ENCODE measurements around the gene FAM83C. TPM values are rescaled to one million over a fixed set of nuclear protein-coding genes. Genes with fewer than 3 reads are reported as not detected.

FAM83C gene
- total RNA-seq, 2 experiments from 2014 or later = not detected

DNA sequence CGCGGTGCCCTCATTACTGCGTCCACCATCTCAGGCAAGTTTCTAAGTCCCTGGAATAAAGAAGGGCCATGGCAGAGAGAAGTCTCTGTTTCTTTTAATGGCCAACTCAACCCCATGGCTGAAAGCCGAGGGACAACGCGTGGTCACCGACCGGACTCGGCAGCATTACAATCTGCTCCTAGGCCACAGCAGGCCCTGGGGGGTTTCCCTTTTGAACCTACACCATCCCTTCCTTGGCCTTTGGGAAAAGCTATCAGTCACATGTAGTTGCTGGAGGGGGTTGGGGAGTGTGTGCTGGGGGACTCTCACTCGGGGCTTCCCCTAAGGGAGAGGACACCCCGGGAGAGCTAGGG lies 11.1 kb upstream of the FAM83C start:
- H3K27me3 Mint-ChIP-seq = no peaks in the 10 kb centered on the region
- ATAC-seq (ENCODE audit: poor library complexity) (no peak), DNase-seq (no peak)
- intact Hi-C loops (cut with DNase I, micrococcal nuclease) = loop anchor here (1.0 to 10.0 kb wide), 3 partner anchors 136 to 159 kb away; partner anchors contain the start of gene EDEM2 (in 1 of the 2)
- Histone ChIP-seq H3K27ac (ENCODE audit: low read depth in 1 of 2, low read length in 2 of 2) (no peak overlapping the region), H3K9me3 (ENCODE audit: control insufficient read depth in 1 of 2, insufficient read depth in 1 of 2, low read length in 2 of 2) (no peaks in the 10 kb centered on the region), H3K4me3 (ENCODE audit: low read length) (no peak overlapping the region), H3K27me3 (ENCODE audit: control insufficient read depth in 1 of 2, insufficient read depth in 2 of 2, low read length in 2 of 2) (no peaks in the 10 kb centered on the region), H3K36me3 (ENCODE audit: insufficient read depth, low read length) (peaks cover 10% of the 10 kb centered on the region), H3K4me1 (ENCODE audit: insufficient read depth, low read length) (peaks cover 17% of the 10 kb centered on the region)
- no peaks in the 10 kb centered on the region for H3K9me3 Mint-ChIP-seq
- CTCF ChIA-PET = interaction anchor here (0.6 to 1.6 kb wide), 19 partner anchors 10 to 938 kb away, joined by 3 to 12 read pairs (median 4); partner anchors contain the start of genes EDEM2, EIF6 and ERGIC3
- POLR2A ChIA-PET = interaction anchor here (1.0 kb wide), 1 partner anchor 19 kb away, joined by 3 read pairs; the partner anchor contains the start of gene EIF6
- H3K4me1 Mint-ChIP-seq (ENCODE audit: low read depth) = peaks cover 8% of the 10 kb centered on the region
- no peak overlapping the region for H3K4me3 Mint-ChIP-seq
- TF ChIP-seq, protein P1, sequence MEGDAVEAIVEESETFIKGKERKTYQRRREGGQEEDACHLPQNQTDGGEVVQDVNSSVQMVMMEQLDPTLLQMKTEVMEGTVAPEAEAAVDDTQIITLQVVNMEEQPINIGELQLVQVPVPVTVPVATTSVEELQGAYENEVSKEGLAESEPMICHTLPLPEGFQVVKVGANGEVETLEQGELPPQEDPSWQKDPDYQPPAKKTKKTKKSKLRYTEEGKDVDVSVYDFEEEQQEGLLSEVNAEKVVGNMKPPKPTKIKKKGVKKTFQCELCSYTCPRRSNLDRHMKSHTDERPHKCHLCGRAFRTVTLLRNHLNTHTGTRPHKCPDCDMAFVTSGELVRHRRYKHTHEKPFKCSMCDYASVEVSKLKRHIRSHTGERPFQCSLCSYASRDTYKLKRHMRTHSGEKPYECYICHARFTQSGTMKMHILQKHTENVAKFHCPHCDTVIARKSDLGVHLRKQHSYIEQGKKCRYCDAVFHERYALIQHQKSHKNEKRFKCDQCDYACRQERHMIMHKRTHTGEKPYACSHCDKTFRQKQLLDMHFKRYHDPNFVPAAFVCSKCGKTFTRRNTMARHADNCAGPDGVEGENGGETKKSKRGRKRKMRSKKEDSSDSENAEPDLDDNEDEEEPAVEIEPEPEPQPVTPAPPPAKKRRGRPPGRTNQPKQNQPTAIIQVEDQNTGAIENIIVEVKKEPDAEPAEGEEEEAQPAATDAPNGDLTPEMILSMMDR (IDR thresholded peaks at IDR 0.05) = no peak
- no peak overlapping the region for H3K27ac Mint-ChIP-seq
- peaks cover 5% of the 10 kb centered on the region for H3K36me3 Mint-ChIP-seq (ENCODE audit: low read depth)

DNA sequence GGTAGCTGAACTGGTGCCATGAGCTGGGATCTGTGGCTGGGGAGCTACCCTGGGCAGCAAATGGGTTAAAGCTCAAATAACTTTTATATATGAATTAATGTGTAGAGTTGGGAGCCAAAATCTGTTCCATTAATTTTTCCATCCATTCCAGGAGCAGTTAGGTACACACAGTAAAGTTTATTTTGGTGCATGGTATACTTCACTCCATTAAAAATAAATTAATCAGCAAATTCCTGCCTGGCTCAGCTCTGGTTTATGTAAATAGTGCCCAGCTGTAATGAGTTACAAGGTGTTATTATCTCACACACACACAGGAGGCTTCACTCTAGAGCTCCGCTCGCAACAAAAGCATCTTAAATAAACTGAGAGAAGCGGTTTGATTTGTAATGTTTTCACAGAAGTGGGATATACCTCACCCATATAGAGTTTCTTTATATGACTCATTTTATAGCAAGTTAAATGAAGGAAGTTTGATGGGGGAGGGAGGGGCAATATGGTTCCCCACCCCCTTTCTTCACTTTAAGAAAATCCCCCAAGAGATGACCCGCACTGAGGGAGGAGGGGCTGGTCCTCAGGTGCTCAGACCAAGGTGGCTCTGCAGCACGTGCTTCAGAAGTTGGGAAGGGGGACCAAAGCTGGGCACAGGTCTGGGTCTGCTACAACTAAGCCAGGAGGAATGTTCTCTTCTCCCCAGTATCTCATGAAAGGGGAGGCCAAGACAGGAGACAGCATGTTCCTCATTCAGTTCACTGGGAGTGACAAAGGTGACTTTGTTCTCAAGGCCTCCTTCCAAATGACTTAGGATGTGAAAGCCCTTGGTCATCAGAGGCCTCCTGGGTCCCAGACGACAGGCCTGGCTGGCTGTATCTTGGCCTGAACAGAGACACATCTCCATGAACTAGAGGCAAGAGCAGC lies 10.5 kb upstream of the FAM83C start:
- intact Hi-C loops (cut with DNase I, micrococcal nuclease) = loop anchor here (1.0 to 10.0 kb wide), 3 partner anchors 137 to 158 kb away; partner anchors contain the start of gene EDEM2 (in 1 of the 2)
- POLR2A ChIA-PET = no interaction called here
- H3K9me3 Mint-ChIP-seq = no peaks in the 10 kb centered on the region
- no peak for DNase-seq
- H3K27ac ChIP-seq (ENCODE audit: low read depth in 1 of 2, low read length in 2 of 2) = no peak overlapping the region
- H3K36me3 ChIP-seq (ENCODE audit: insufficient read depth, low read length) = peaks cover 10% of the 10 kb centered on the region
- TF ChIP-seq, protein P1 (IDR thresholded peaks at IDR 0.05) = no peak
- H3K36me3 Mint-ChIP-seq (ENCODE audit: low read depth) = peaks cover 5% of the 10 kb centered on the region
- H3K4me1 ChIP-seq (ENCODE audit: insufficient read depth, low read length) = peaks cover 17% of the 10 kb centered on the region
- no peak for ATAC-seq (ENCODE audit: poor library complexity)
- H3K9me3 ChIP-seq (ENCODE audit: control insufficient read depth in 1 of 2, insufficient read depth in 1 of 2, low read length in 2 of 2) = no peaks in the 10 kb centered on the region
- H3K27me3 Mint-ChIP-seq = no peaks in the 10 kb centered on the region
- no peak overlapping the region for H3K27ac Mint-ChIP-seq
- peaks cover 8% of the 10 kb centered on the region for H3K4me1 Mint-ChIP-seq (ENCODE audit: low read depth)
- H3K4me3 ChIP-seq (ENCODE audit: low read length) = no peak overlapping the region
- no peaks in the 10 kb centered on the region for H3K27me3 ChIP-seq (ENCODE audit: control insufficient read depth in 1 of 2, insufficient read depth in 2 of 2, low read length in 2 of 2)
- H3K4me3 Mint-ChIP-seq = no peak overlapping the region
- CTCF ChIA-PET = interaction anchor here (1.0 to 1.6 kb wide), 3 partner anchors 13 to 145 kb away, joined by 3 to 12 read pairs (median 7); partner anchors contain the start of gene EIF6

DNA sequence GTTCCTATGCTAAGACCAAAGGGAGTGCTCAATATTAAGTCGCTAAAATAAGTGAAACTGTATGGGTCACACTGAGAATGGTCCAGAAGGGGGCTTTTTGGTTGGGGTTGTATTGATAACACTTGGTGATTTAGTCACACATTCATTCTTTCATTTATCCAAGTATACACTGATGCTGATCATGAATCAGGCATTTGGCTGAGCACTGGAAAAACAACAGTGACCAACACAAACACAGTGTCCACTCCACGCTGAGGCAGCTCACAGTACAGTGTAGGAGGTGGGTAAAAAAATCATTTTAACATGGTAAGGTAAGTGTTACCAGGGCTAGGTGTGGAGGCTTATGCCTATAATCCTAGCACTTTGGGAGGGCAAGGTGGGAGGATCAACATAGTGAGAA lies 9.2 kb upstream of the FAM83C start:
- CTCF ChIA-PET = no interaction called here
- Mint-ChIP-seq H3K27ac (no peak overlapping the region), H3K4me3 (no peak overlapping the region), H3K27me3 (no peaks in the 10 kb centered on the region), H3K36me3 (ENCODE audit: low read depth) (peaks cover 5% of the 10 kb centered on the region), H3K4me1 (ENCODE audit: low read depth) (peaks cover 8% of the 10 kb centered on the region), H3K9me3 (no peaks in the 10 kb centered on the region)
- no peaks in the 10 kb centered on the region for H3K9me3 ChIP-seq (ENCODE audit: control insufficient read depth in 1 of 2, insufficient read depth in 1 of 2, low read length in 2 of 2)
- POLR2A ChIA-PET = no interaction called here
- no peaks in the 10 kb centered on the region for H3K27me3 ChIP-seq (ENCODE audit: control insufficient read depth in 1 of 2, insufficient read depth in 2 of 2, low read length in 2 of 2)
- no peak for ATAC-seq (ENCODE audit: poor library complexity)
- TF ChIP-seq, protein P1 (IDR thresholded peaks at IDR 0.05) = no peak
- peaks cover 8% of the 10 kb centered on the region for H3K36me3 ChIP-seq (ENCODE audit: insufficient read depth, low read length)
- no peak overlapping the region for H3K4me3 ChIP-seq (ENCODE audit: low read length)
- no peak for DNase-seq
- H3K27ac ChIP-seq (ENCODE audit: low read depth in 1 of 2, low read length in 2 of 2) = no peak overlapping the region
- peaks cover 10% of the 10 kb centered on the region for H3K4me1 ChIP-seq (ENCODE audit: insufficient read depth, low read length)
- intact Hi-C loops (cut with DNase I, micrococcal nuclease) = loop anchor here in 1 of 2 experiments (10.0 kb wide), 1 partner anchor 157 kb away; the partner anchor contains the start of gene EDEM2
